Pancreas (tissue), 10 donors: ENCODE results near the gene SNAP47. TPM values are rescaled to one million over a fixed set of nuclear protein-coding genes. Genes with fewer than 3 reads are reported as not detected.

Experiments
- ATAC-seq, 4 donors: fragments of 200-7000 bp; cut with Tn5 transposase; one replicate each; pipeline versions ENCODE4 v1.8.0 to v1.9.1; 2020; ENCODE audit warnings: mild to moderate bottlenecking in 4 of 4, moderate library complexity in 4 of 4
- DNase-seq, 6 donors: peaks; one replicate each; pipeline ENCODE4 v3.0.0-alpha.2; 2020
- FAIRE-seq: peaks from 2 replicates; lab custom pipeline; 2012; peaks lifted over from hg19 to GRCh38; lab: Jason Lieb, UNC
- H3K27ac ChIP-seq, 4 donors: fragments of 200-600 bp; sonication (generic); 1 replicate in 3 of 4; 2 replicates in 1 of 4; pipeline versions ENCODE4 v1.5.0 to v1.8.0; 2020
- H3K27me3 ChIP-seq, 4 donors: fragments of 200-600 bp; one replicate each; pipeline ENCODE4 v1.8.0; 2021
- H3K36me3 ChIP-seq, 3 donors: fragments of 200-600 bp; sonication (generic) in 1 of 3; one replicate each; pipeline versions ENCODE4 v1.5.0 to v1.8.0; 2020 to 2021
- H3K4me1 ChIP-seq, 3 donors: fragments of 200-600 bp; one replicate each; pipeline ENCODE4 v1.8.0; 2021
- H3K4me3 ChIP-seq, 4 donors: fragments of 200-600 bp; sonication (generic) in 2 of 4; one replicate each; pipeline versions ENCODE4 v1.5.0 to v1.8.0; 2020 to 2021
- H3K9me3 ChIP-seq, 4 donors: fragments of 200-600 bp; one replicate each; pipeline ENCODE4 v1.8.0; 2021
- CTCF ChIP-seq, 4 donors: fragments of 200-600 bp; sonication (generic) in 3 of 4; IDR thresholded peaks; one replicate each; pipeline versions ENCODE4 v1.5.0 to v1.8.0; 2021; ENCODE audit warnings: antibody characterized with exemption in 4 of 4
- WGBS, 2 donors: extraction: QIAGEN DNeasy Blood & Tissue Kit; methylation state at CpG; one replicate each; pipeline ENCODE4 v1.1.7; 2013; 5-methylcytosine and 5-hydroxymethylcytosine counted together
- intact Hi-C, 3 donors: fragments of 100-400 bp; cut with DNase I; formaldehyde crosslinking; loops; one replicate each; pipeline versions ENCODE4 v1.11.1 to v1.14.2; 2022
- polyA plus RNA-seq, 2 donors: library from polyadenylated mRNA; stranded (reverse); fragments of 200-250 nt; gene quantifications; one replicate each; pipeline ENCODE4 v1.2.3, GENCODE V29; 2013
- total RNA-seq, 6 donors: library from RNA; stranded (reverse); fragmentation: NEBNext Ultra II Directional in 4 of 6; extraction: Animal tissue kit (Norgen Biotek cat#: 25700) in 4 of 6; gene quantifications; one replicate each; pipeline versions ENCODE4 v1.2.1 to v1.2.4, GENCODE V29; 2021 to 2023
- donor health status: healthy with polysubstance abuse.
- donor health status: DM: no; HTN: no; CAD: no; lungs with moderate emphysema.
- donor health status: DM: no; HTN: no; CAD: no.
- donor health status: control.
- donor health status: control.
- donor health status: Bipolar disorder and iron deficiency.
- donor health status: DM: yes; HTN: yes; CAD: no.
- donor health status: DM: no; HTN: no; CAD: no.
- donor health status: DM: no; HTN: no; CAD: no.
- donor health status: DM: yes; HTN: yes; CAD: no.

The SNAP47 gene
- total and polyA plus RNA-seq, 8 donors = 12.3 to 21.5 (median 14.7) TPM

GRCh38 chr1:227828786-227829185 lies 93.6 kb downstream of the SNAP47 start:
- H3K27me3 ChIP-seq = no peaks in the 10 kb centered on the region
- no peak for FAIRE-seq
- H3K36me3 ChIP-seq = no peaks in the 10 kb centered on the region
- DNase-seq = no peak
- H3K9me3 ChIP-seq = no peaks in the 10 kb centered on the region
- H3K4me3 ChIP-seq = no peak overlapping the region
- no peak for ATAC-seq
- H3K27ac ChIP-seq = no peak overlapping the region
- intact Hi-C loops = no loop called here
- WGBS, 2 donors = 60 to 72% methylated on average over 3 of the region's 3 CpGs
- no peaks in the 10 kb centered on the region for H3K4me1 ChIP-seq
- TF ChIP-seq CTCF (IDR thresholded peaks at IDR 0.05) = no peak

Other genes starting within 250 kb of the SNAP47 start
- gene ZNF678, start 171.9 kb upstream of the SNAP47 start, total RNA-seq = 1 to 10 TPM; 4.9 to 8.0 (median 6.6) TPM
- 1 to 10 TPM; 1.6 to 1.7 TPM for gene ZNF678, start 171.9 kb upstream of the SNAP47 start, polyA plus RNA-seq
- gene JMJD4, start 133 bp upstream of the SNAP47 start, total RNA-seq = 1 to 10 TPM; 4.8 to 9.9 (median 8.5) TPM
- gene JMJD4, start 133 bp upstream of the SNAP47 start, polyA plus RNA-seq = 10 to 100 TPM; 12.4 to 14.8 TPM
- not detected for gene PRSS38, start 80.2 kb downstream of the SNAP47 start, total RNA-seq
- gene PRSS38, start 80.2 kb downstream of the SNAP47 start, polyA plus RNA-seq = not detected
- 1 to 10 TPM in 5 of 6 donors, under 1 TPM in 1; 0.72 to 2.9 (median 2.1) TPM for gene WNT9A, start 212.5 kb downstream of the SNAP47 start, total RNA-seq
- 1 to 10 TPM in 1 of 2 donors, under 1 TPM in 1; 0.80 to 1.4 TPM for gene WNT9A, start 212.5 kb downstream of the SNAP47 start, polyA plus RNA-seq